ENCODE results near the gene KDM6A.
"Not testable (repeated sequence)": the region's sequence is repeated elsewhere in the genome, so short reads cannot be mapped to it uniquely, and the experiment has no call there.

KDM6A gene

DNA sequence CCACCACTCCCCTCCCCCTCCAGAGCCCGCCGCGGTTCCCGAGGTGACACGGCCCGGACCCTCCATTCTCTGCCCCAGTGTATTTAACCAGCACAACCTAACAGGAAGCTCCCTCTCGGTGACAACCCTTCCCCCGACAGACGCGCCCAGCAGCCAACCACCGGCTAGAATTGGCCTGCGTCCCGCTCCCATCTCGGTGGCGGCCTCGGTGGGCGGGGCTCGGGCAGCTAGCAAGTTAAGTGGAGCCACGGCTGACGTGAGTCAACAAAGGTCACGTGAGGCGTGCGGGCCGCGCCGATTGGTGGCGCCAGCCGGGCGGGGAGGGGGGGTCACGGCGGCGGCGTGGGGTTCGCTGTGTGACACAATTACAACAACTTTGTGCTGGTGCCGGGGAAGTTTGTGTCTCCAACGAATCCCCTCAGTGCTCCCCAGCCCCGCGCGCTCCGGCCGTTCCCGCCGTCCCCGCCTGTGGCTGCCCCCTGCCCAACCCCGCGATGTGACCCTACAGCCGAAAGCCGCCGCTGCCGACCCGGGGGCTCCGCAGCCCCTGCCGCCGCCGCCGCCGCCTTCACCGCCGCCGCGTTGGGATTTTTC is at the start of gene KDM6A:
Gene KDM6A (plus strand): TSS at position 368 of the 594 bp plus-strand sequence. CDS start 364 bp downstream, outside the sequence.
- DNase-seq = peak; percentile 91 to 93

DNA sequence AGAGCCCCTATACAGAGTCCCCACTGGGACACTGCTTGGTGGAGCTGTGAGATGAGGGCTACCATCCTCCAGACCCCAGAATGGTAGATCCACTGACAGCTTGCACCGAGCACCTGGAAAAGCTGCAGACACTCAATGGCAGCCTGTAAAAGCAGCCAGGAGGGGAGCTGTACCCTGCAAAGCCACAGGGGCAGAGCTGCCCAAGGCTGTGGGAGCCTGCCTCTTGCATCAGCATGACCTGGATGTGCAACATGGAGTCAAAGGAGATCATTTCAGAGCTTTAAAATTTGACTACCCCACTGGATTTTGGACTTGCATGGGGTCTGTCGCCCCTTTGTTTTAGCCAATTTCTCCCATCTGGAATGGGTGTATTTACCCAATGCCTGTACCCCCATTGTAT is 49.8 kb upstream of the KDM6A start:
- not testable (repeated sequence) for DNase-seq

- no peak for DNase-seq
Measured at GRCh38 chrX:44828008-44828605, 44.9 kb upstream of the KDM6A start.

GRCh38 chrX:44829832-44830231 is 43.2 kb upstream of the KDM6A start:
- no peak for DNase-seq

- no peak for DNase-seq
Measured at GRCh38 chrX:44842550-44843317, 30.3 kb upstream of the KDM6A start.

GRCh38 chrX:44843318-44843702 is 29.7 kb upstream of the KDM6A start:
- DNase-seq = no peak

DNA sequence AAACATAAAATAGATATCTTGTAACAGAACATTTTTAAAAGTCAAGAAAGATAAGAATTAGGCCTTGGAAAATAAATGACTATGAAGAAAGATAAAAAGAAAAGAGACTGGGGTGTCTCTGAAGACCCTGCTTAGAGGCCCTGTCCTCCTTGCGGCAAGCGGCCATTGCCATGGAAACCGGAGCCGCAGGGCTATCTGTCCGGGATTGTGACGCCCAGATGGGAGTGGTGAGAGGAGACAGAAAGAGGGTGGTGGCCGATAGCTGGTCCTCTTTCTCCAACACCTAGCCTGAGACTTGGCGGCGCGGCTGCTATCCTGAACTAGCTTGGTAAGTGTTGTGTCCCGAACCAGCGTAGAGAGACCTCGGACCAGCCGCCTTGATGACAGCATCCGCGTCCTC is 29.2 kb upstream of the KDM6A start, which contains the start of gene DUSP21:
Gene DUSP21 (plus strand): TSS at position 269 of the 400 bp plus-strand sequence. CDS start 112 bp downstream, at position 381.
- DNase-seq = no peak

GRCh38 chrX:44844204-44844603 is 28.8 kb upstream of the KDM6A start:
- DNase-seq = no peak

- not testable (repeated sequence) for DNase-seq
Measured at GRCh38 chrX:44850891-44851290, 22.1 kb upstream of the KDM6A start.

DNA sequence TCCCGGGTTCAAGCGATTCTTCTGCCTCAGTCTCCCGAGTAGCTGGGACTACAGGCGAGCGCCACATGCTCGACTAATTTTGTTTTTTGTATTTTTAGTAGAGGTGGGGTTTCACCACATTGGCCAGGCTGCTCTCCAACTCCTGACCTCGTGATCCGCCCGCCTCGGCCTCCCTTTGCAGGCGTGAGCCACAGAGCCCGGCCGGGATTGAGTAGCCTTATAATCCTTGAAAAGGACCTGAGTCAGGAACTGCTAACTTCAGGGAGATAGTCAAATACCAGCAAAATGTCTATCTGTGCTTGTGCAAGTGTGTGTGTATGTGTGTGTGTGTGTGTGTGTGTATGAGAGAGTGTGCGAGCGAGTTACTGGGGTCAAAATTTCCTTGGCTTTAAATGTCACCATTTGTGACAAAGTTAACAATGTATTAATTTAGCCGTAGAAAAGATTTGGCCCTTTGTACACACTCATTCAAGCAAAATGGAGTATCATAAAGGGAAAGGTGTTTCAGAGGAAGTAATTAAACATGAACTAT is 1.8 kb upstream of the KDM6A start:
- DNase-seq = no peak

DNA sequence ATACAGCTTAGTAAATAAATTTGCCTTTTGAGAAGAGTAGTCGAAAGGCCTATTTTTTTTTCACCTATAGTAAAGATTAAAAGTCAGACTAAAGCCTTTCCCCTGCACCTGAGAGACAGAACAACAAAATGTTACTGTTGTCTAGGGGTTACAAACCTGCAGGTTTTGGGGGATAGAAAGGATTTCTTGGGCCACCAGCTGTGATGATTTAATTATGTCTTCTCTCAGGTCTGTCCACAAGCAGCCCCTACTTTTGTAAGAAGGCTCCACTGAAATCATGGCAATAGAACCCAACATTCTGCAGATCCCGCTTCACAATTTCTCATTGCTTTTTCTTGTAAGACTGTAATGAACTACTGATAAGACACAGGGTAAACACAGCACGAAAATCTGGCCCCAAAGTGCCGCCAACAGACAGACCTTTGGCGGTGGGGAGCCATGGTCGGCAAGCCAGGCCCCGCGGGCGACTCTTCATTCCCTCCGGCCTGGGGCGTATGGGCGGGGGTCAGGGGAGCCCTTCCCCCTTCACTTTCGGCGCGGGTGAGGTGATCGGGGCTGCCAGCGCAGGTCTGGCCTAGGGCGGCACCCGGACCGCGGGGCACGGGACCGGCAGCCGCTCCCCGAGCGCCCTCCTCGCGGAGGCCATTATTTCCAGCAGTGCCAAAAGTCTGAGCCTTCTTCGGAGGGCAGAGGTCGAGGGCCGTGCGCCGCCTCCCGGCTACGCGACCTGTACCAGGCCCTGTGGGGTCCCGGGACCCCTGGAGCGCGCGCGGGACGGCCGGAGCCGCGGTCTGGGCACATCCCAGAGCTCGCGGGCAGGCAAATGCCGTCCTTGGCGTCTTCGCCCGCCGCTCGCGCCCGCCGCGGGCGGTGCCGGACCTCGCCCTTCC is 812 bp upstream of the KDM6A start:
- DNase-seq = peak in 1 of 2 experiments; percentile 19

DNA sequence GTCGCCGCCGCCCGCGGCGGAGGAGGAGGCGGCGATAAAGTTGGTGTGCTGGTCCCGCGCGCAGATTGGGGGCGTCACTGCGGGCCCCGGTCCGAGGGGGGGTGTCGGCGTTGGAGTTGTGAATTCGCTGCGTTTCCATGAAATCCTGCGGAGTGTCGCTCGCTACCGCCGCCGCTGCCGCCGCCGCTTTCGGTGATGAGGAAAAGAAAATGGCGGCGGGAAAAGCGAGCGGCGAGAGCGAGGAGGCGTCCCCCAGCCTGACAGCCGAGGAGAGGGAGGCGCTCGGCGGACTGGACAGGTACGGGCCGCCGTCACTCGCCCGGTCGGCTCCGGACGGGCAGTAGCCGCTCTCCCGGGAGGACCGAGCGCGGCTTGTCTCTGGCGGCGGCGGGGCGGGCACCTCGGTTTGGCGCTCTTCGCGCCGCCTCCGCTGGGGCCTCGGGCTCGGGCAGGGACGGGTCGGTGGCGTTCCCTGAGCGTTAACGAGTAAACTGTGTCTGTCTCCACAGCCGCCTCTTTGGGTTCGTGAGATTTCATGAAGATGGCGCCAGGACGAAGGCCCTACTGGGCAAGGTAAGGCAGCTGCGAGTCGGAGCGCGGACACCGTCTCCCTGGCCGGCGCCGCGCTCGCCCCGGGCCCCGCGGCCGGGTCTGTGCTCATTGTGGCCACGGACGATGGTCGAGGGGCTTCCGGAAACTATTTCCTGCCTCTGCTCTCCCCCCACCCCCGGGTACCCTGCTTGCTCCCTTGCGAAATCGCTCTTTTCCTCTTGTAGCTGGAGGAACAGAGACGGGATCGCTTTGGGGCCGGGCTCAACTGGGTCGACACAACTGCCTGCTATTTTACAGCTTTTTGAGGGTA is 658 bp downstream of the KDM6A start:
- no peak for DNase-seq

GRCh38 chrX:44874420-44875184 is 1.6 kb downstream of the KDM6A start:
- peak in 1 of 2 experiments; percentile 1 for DNase-seq

- DNase-seq = no peak
Measured at GRCh38 chrX:44875185-44875489, 2.1 kb downstream of the KDM6A start.

DNA sequence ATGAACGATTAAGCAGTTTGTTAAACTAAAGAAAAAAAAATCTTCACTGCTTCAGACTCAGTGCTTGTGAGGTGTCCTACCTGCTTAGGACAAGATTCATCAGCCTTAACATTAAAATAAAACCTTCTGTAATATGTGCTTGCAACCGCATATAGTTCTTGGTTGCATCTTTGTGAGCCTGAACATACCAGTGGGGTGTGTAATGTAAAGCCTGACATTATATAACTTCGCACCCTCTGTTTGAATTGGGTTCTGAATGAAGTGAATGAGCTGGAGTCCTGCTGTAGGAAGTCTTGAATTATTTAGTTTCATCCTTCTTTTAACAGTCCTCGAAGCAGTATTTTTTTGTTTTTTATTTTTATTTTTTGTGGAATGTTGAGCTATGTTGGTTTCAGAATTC is 3.1 kb downstream of the KDM6A start:
- no peak for DNase-seq

DNA sequence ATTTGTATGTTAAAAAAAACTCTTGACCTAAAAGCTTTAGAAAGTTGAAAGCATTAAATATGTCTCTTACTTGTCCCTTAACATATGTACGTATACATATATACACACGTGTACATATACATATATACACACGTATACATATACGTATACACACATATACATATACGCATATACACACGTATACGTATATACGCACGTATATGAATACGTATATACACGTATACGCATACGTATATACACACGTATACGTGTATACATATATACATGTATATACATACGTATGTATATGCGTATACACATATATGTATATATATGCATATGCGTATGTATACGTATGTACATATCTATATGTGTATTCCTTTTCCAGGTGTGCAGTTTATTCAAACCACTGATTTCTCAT is 3.8 kb downstream of the KDM6A start:
- DNase-seq = no peak

DNA sequence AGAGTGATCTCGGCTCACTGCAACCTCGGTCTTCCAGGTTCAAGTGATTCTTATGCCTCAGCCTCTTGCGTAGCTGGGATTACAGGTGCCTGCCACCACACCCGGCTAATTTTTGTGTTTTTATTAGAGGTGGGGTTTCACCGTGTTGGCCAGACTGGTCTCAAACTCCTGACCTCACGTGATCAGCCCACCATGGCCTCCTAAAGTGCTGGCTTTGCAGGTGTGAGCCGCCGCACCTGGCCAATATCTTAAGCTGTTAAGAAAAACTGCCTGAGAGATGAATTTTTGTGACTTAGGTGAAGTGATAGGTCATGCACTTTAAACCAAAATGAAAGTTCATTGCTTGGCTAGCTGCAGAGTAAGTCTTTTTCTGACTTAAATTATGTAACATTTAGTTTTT is 5.8 kb downstream of the KDM6A start:
- no peak for DNase-seq

GRCh38 chrX:44881549-44881948 is 8.6 kb downstream of the KDM6A start:
- DNase-seq = no peak

DNA sequence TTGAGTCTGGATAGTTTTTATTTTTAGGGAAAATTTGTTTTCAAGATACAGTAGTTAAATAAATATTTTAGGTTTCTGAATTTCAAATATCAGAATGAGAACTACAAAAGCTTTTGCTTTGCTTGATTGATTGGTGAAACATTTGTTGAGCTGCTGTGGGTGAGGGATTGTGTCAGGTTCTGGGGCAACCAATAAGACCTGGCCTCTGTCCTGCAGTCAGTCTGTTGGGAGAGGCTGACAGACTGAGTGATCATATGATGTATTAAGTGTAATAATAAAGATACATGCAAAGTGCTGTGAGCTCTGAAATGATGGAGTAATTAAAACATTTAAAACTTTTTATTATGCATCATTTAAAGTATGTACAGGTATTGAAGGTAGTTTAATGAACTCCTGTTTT is 9.6 kb downstream of the KDM6A start:
- DNase-seq = no peak

- no peak for DNase-seq
Measured at GRCh38 chrX:44884944-44885343, 12.0 kb downstream of the KDM6A start.

- DNase-seq = no peak
Measured at GRCh38 chrX:44889824-44890223, 16.8 kb downstream of the KDM6A start.
